Stimulated activated naive CD8-positive, alpha-beta T cell treated with anti-CD3 and anti-CD28 coated beads, Interleukin-15, Interleukin-2, amounts not matched to agents 100 U/mL and 50 U/mL, for 24 hours (primary cell): ENCODE measurements around the gene REPS1.
"Not testable (repeated sequence)": the region's sequence is repeated elsewhere in the genome, so short reads cannot be mapped to it uniquely, and the experiment has no call there.

Experiments
- ATAC-seq: fragments of 150-1000 bp; cut with Tn5 transposase; one replicate; pipeline ENCODE4 v1.10.0; 2021
- DNase-seq: peaks from one replicate; pipeline ENCODE4 v3.0.0; 2021

Gene REPS1

DNA sequence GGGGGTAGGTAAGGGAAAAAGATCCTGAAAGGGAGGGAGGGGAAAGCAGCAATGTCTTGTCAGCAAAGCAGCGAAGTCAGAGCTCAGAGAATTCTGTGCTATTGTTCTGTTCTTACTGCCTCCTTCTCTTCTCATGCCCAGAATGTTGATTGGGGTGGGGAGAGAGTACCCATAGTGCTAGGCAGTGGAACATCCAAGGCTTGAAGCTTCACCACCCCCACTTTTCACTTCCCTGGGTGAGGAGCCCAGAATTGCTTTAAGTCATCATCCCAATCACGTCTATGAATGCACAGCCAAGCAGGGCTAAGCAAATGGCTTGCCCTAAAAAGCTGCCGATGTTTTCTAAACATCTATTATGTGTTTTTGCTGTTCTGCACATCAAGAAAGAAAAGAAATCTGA, 16.5 kb downstream of the REPS1 start:
- DNase-seq = no peak
- ATAC-seq = no peak

DNA sequence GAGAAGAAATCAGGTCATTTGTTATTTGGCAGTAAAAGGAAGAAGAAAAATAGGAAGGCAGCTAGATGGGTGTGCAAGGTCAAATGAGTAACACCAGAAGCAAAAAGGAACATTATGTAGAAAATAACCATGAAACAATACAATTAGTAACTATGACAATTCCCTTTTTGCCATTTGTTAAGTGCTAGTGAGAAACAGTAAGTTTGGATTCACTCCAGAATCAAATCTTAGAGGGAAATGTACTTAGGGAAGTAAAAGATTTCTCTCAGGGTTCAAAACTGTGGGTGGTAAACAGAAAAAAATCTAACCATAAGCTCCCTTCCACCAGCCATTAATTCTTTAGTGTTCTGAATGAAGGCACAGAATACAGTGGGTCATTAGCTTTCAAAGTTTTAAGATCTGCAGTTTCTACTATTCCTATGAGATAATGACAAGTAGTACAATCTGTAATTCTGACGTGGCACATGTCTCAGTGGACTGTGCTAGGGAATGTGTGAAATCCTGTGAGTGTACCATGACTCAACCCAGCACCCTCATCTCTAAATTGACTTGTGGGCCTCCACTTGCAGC, 17.1 kb downstream of the REPS1 start:
- DNase-seq (no peak), ATAC-seq (peak; percentile 97)

DNA sequence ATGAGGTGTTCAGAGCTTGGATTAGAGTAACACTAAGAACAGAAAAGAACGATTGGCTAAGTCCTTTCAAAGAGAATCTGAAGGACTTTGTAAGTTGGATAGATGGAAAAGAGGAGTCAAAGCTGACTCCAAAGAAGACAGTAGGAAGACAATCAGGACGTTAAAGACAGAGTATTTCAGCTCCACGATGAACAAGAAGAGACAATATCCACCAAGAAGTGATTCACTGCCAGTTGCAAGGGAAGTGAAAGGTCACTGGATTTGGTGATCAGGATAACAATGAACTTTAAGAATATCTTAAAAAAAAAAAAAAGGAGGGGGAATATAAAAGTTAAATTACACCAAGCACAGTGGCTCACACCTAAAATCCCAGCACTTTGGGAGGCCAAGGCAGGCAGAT, 17.9 kb downstream of the REPS1 start:
- no peak for DNase-seq
- no peak for ATAC-seq

DNA sequence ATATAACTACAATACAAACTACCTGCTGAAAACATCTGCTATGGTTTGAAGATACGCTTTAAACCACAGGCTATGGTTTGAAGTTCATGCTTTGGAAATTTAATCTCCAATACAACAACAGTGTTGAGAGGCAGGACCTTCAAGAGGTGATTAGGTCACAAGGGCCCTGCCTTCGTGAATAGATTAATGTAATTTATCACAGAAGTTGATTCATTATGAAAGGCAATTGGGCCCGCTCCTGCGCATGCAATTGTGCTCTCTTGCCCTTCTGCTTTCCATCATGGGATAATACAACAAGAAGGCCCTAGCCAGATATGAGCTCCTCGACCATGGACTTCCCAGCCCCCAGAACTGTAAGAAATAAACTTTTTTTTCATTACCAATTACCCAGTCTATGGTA, 21.2 kb downstream of the REPS1 start:
- ATAC-seq (no peak), DNase-seq (no peak)

DNA sequence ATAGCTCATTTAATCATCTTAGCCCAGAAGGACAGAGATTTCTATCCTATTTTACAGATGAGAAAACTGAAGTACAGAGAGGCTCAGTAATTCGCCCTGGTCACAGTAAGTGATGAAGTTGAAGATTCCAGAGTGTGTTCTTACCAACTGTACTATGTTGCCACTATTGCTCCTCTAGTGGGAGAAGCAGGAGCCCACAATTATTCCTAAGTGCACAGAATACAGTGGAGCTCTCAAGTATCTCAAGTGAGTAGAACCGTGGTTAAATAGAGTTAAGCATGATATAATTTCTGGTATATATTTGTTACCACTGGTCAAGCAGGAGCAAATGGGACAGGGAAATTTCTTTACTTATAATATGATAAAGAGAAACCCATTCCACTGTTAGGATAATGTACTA, 22.1 kb downstream of the REPS1 start:
- ATAC-seq (no peak), DNase-seq (no peak)

DNA sequence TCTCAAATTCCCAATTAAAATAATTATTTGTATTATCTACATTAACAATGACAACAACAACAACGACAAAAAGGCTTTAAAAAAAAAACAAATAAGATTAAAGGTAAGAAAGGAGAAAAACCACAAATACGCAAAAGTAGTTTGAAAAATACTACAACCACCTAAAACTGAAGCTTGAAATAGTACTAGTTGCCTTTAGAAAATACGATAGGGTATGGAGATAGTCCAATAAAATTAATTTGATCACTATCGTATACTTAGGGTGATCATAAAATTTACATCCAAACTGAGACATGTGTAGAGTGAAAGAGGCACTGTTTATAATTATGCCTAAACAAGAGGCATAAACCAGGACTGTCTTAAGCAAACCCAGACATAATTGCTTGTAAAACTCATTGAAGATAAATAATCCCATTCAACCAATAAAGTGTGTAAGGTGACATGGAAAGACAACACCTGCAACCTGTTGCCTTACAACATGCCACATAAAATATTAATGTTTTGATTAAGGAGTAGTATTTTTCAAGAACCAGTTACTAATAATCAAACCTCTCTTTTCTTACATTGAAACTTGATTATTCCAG, 22.7 kb downstream of the REPS1 start:
- ATAC-seq (no peak), DNase-seq (no peak)

DNA sequence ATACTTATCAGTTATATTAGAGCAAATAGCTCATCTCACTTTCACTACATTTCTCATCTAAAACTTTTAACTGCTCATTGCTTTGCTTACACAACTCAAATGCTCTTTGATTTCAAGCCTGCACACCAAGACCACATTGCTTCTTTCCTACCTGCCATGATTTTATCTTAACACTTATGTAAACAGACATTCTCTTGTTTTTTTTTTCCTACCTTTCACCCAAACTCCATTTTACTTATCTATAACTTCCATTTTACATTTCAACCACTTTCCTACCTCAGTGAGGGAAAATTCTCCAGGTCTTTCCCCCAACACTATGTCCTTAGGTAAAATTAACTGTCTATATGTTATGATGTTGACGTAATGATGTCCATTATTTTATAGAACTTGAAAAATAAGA, 24.0 kb downstream of the REPS1 start:
- no peak for DNase-seq
- no peak for ATAC-seq

DNA sequence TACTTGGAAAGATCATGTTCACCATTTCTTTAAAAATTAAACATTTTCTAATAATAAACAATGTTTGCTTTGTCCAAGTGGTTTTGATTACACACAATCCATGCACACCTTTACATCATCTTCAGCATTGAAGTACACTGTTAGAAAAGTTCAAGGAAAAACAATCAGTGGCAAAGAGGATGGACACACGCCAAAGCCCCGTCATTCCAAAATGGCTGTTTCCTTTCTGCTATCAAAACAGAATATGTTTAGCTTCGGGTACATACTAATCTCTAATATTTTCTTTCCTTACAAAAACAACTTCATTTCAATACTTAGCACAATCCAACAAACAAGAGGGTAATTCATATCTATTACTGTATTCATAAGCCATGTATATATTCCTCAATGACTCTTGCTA, 24.5 kb downstream of the REPS1 start:
- ATAC-seq = no peak
- no peak for DNase-seq

DNA sequence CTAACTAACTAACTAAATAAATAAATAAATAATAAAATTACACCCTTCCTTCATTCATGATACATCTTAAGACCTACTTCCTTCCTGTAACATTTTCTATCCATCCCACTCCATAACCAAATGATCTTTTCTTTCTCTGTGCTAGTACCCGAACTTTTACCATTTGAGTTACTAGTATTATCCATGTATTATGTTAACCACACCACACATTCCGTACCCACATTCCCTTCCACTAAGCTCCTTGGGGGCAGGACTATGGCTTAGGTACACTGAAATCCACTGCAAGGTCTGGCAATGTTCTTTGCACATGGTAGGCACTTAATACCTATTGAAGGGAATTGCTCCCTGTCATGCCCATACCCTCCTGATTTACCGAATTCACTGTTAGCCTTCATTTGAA, 24.9 kb downstream of the REPS1 start:
- DNase-seq (no peak), ATAC-seq (no peak)

DNA sequence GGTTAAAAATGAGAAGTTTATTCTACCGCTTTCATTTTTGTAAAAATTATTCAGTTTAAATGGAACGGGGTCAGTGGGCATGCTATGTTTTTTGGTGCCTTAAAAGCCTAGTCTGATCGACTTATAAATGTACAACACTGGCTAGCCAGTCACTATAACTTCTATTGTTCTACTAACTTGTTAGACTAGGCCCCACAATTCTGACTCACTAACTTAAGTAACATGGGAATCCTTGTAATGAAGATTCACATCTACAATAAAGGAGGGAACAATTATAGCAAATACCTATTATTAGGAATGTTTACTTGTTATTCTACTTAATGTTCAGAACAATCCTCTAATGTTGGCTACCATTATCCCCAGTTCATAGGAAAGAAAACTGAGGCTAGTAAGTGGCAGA, 28.5 kb downstream of the REPS1 start:
- ATAC-seq (no peak), DNase-seq (no peak)

DNA sequence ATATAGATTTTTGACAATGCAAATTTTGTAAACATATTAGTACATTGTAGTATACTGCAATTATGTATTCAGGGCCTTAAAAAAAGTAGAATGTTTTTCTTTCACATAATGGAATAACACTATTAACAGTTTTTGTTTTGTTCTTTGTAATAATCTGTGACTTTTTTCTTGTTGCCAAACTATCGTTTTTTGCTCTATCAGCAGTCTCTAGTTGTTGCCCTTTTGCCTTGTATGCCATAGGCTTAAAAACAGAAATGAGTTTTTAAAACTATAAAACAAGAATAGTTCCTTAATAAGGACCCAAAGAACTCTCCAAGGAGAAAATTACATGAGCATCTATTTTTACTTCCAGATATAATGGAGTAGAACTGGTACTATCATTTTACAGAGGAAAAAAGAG, 29.5 kb downstream of the REPS1 start:
- DNase-seq (no peak), ATAC-seq (no peak)

DNA sequence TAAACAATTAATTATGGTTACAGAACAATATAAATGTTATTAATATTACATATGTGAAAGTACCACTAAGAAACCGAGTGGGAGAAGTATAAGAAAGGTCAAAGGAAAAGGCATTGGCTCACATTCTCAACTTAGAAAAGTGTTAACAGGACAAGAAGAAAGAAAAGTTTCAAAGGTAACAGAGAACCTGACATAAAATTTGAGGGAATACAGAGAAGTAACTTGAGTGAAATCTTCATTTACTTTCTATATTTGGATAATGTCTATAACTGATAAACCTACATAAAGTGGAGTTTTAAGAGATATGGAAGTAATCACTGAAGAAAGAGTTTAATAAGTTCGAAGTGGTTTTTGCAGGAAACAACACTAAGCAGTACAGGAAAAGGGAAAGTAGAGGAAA, 30.1 kb downstream of the REPS1 start:
- ATAC-seq (no peak), DNase-seq (no peak)

DNA sequence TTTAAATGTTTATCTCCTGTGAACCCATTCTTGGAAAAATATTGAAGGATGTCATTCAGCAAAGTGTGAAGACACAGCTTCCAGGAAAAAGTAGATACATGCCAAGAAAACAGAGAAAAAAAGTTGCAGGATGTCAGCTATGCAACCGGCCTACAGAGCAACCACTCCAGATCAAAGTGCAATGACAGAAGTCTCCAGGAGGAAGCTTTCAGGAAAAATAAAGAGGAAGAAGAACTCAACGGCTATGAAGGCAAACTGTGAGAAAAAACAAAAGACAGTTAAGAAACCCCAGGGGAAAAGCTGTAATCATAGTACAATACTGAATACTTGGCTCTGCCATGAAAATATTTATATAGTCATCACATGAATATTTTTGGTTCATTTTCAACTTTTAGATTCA, 30.6 kb downstream of the REPS1 start:
- DNase-seq (no peak), ATAC-seq (no peak)

DNA sequence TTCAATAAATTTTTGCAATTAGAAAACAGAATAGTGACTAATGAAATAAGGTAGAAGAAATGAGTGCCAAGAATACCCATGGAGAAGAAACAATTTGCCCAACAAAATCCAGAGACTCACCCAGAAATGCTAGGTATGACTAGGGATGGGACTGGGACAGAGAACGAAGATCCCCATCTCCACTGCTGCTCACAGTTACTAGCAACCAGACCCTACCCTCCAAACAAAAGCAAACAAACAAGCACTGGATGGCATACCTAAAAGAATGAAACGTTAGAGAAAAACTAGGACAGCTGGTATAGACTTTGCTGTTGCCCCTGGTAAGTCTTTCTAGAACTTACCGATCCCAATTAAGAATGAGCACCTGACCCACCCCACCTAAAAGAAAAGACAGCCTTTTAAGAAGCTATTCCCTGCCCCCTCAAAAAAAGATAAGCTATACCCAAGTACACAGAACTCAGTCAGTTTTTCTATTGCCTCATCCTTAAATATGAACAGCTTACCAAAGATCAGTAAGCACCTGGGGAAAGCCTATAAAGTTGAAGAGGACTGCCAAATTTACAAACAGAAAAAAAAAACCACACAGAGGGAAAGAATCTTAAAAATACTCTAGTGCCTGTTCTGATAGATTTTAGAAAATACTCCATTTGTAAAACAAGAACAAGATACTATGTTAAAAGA, 31.7 kb downstream of the REPS1 start:
- ATAC-seq = no peak
- no peak for DNase-seq

DNA sequence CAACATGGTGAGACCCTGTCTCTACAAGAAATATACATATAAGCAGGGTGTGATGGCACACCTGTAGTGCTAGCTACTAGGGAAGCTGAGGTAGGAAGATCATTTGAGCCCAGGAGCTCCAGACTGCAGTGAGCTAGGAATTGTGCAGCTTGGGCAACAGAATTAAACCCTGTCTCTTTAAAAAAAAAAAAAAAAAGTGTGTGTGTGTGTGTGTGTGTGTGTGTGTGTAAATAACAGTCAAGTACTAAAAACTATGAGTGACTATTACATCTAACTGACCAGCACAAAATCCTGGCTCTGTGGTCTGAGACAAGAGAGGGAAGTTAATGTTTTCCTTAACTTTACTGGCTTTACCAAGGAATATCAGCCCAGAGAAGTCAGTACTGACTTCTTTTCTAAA, 32.8 kb downstream of the REPS1 start:
- ATAC-seq (no peak), DNase-seq (no peak)

DNA sequence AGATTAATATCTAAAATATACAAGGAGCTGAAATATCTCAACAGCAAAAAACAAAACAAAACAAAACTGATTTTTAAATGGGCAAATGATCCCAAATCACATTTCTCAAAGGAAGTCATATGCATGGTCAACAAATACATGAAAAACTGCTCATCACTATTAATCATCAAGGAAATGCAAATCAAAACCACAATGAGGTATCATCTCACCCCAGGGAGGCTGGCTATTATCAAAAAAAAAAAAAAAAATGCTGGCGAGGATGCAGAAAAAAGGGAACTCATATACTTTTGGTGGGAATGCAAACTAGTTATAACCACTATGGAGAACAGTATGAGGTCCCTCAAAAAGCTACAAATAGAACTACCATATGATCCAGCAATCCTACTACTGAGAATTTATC, 34.6 kb downstream of the REPS1 start:
- ATAC-seq (no peak), DNase-seq (no peak)

DNA sequence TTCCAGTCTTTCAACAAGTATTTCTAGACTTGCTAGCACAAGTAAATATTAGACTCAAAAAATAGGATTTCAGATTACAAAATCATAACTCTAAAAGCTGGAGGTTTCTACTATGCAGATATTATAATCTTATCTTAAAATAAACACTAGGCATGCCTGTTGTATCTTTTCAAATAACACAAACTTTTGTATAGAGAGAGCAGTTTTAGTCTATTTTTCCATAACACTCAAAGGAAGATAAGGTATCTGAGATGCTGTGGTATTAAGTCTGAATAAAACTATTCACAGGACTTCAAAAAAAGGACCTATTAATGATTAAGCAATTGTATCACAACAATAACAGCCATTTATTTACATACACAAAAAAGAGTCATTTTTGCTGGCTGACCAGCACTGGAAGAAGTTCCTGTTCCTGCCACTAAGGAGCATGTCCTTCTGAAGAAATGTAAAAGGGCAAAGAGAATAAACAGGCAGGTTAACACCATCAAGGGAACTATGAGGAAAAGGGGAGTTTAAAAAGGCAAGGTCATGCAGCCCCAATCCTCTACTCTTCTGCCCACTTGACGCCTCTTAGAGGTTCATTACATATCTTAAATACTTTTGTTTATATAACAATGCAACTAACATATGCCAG, 39.4 kb downstream of the REPS1 start:
- DNase-seq = no peak
- ATAC-seq = no peak

DNA sequence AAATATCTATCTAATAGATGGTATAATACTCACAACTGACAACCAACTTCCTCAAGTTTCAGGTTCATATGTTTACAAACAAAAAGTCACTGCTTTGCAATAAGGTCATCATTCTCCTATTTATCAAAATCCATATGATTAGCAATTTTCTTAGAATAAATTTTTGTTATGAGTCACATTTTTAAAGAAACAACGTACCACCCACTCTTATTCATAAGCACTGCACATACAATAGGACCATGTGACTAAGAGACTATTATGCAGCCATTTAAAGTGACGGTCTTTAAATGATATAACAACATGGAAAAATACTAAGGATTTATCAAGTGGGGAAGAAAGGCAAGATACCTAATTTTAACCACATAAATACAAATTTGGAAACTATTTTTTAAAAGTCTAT, 40.0 kb downstream of the REPS1 start:
- no peak for ATAC-seq

DNA sequence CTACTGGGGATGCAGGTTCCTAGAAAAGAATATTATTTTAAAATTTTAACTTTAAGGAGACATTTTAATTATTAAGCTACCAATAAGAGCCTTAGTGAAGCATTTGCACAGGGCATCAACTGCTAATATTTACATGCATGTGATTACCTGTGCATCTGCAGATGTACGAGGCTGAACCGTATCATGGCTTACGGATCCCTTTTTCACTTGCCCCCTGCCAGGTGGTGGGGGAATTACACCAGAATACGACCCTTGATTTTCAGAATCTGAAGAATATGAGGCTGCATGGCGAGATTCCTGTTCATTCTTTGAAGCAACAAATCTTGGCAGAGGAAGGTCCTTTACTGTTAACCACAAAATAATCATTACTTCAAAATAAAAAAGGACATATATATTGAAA, 42.7 kb downstream of the REPS1 start:
- ATAC-seq (no peak), DNase-seq (peak; percentile 7)

More for the DNA sequence above, 40.0 kb downstream of the REPS1 start:
- no peak for DNase-seq

DNA sequence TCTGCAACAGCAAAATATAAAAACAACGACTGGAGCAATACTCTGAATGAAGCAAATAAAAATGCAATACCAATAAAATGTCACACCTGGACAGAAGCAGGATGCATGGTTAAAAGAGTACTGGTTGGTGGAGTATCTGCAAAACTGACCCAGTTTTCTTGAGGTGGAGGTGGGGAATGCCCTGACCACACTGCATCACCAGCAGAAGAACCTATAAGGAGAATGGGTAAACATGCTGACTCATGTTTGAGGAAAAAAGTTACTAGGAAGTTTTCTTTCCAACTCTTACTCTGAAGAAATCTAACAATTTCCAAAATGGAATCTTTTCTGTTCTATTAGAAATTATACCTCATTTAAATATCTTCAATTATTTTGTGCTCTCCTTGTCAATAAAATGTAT, 43.6 kb downstream of the REPS1 start:
- ATAC-seq (no peak), DNase-seq (peak; percentile 17)

DNA sequence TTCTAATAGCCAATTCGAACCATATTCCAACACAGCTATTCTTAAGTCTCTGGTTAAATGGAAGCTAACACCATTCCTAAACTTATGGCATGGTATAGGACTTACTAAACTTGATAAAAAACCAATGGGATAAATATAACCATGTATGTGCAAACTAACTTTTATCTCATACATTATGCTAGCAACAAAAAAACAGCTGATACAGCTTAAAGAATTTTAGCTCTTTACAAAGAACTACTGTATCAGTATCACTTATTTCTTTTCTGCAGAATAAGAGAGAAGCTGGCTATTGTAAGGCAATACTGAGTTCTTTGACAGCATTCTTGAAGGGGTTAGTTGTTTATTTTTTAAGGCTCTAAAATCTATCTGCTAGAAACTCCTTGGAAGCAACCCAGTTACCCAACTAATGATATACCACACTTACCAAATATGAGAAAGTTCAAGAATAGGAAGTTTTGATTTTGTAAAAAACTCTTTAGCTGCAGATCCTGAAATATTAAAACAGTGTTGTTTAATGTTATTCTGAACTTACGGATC, 44.9 kb downstream of the REPS1 start:
- DNase-seq (no peak), ATAC-seq (no peak)

DNA sequence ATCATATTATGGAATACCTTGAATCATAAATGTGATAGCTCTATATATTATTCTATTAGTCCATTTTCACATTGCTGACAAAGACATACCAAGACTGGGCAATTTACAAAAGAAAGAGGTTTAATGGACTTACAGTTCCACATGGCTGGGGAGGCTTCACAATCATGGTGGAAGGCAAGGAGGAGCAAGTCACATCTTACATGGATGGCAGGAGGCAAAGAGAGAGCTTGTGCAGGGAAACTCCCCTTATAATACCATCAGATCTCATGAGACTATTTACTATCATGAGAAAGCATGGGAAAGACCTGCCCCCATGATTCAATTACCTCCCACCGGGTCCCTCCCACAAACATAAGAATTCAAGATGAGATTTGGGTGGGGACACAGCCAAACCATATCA, 51.2 kb downstream of the REPS1 start:
- DNase-seq, ATAC-seq: not testable (repeated sequence)

DNA sequence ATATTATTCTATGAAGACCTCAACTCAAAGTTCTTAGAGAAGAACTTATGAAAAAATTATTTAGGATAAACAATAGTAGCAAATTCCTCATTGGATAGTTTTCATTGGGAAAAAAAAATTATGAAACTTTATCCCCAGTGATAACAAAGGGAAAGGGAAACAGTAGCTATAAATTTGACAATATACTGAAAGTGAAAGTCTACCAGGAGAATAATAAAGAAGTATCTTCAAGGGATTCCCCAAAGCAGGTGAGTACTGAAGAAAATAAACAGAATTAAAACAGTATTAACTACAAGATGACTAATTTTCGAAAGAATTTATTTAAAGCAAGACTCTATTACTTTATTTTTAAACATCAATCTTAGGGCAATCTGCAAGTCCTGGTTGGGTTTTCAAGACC, 56.4 kb downstream of the REPS1 start:
- ATAC-seq = no peak
- no peak for DNase-seq
